KOPT-K1 (cell line): ENCODE results near the gene SULF2.

Source experiments
- H3K27ac ChIP-seq: fragments of 200-600 bp; sonication (generic); 2 replicates; pipeline ENCODE4 v1.5.1; 2016; ENCODE audit warnings: antibody characterized with exemption, mild to moderate bottlenecking, low read depth, low read length; ENCODE audit not compliant: poor library complexity, severe bottlenecking
- H3K36me3 ChIP-seq: fragments of 200-600 bp; sonication (generic); 2 replicates; pipeline ENCODE4 v1.5.1; 2017; ENCODE audit warnings: antibody characterized with exemption, mild to moderate bottlenecking, low read length, moderate library complexity; ENCODE audit not compliant: insufficient read depth
- H3K9me3 ChIP-seq: fragments of 200-600 bp; sonication (generic); 2 replicates; pipeline ENCODE4 v1.5.1; 2017; ENCODE audit warnings: antibody characterized with exemption, low read length, mild to moderate bottlenecking; ENCODE audit not compliant: insufficient read depth, poor library complexity, severe bottlenecking

The SULF2 gene

DNA sequence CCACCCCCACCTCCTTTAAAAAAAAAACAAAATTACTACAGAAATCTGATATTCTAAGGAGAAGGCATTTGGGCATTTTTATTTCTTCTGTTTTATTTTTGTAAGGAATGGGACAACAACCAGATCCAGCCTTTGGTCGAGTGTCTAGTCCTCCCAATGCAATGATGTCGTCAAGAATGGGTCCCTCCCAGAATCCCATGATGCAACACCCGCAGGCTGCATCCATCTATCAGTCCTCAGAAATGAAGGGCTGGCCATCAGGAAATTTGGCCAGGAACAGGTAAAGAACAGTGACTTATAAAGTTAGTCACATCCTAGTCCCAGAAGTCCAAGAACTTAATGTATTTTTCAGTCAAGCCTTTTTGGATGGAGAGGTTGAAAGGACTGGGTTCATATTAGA, 133.0 kb downstream of the SULF2 start:
- Histone ChIP-seq H3K27ac (no peak overlapping the region), H3K36me3 (peaks cover 44% of the 10 kb centered on the region), H3K9me3 (no peaks in the 10 kb centered on the region)

DNA sequence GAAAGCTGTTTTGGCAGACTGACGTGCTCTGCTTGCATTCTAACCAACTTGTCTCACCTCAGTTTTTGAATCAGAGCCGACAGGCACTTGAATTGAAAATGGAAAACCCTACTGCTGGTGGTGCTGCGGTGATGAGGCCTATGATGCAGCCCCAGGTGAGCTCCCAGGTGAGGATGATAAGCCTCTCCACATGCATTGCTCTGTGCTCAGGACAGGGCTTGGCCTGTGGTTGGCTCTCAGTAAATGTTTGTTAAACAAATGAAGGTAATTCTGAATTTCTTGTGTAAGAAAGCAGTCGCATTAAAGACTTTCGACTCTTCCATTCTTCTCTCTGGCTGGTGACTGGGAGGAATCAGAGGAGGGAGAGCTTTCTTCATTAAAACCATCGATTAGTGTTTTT, 136.3 kb downstream of the SULF2 start:
- Histone ChIP-seq H3K27ac (no peak overlapping the region), H3K36me3 (peaks cover 51% of the 10 kb centered on the region), H3K9me3 (no peaks in the 10 kb centered on the region)

DNA sequence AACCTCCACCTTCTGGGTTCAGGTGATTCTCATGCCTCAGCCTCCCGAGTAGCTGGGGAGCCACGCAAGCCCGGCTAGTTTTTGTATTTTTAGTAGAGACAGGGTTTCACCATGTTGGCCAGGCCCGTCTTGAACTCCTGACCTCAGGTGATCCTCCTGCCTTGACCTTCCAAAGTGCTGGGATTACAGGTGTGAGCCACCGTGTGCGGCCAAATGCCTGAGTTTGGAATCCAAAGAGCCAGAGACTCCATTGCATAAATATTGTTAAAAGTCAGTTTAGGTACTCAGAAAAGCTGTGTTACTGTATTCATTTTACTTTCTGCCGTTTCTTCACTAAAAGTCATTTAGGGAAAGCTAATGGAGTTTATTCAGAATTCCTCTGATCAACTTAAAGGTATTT, 137.3 kb downstream of the SULF2 start:
- Histone ChIP-seq H3K27ac (no peak overlapping the region), H3K36me3 (peaks cover 41% of the 10 kb centered on the region), H3K9me3 (no peaks in the 10 kb centered on the region)

DNA sequence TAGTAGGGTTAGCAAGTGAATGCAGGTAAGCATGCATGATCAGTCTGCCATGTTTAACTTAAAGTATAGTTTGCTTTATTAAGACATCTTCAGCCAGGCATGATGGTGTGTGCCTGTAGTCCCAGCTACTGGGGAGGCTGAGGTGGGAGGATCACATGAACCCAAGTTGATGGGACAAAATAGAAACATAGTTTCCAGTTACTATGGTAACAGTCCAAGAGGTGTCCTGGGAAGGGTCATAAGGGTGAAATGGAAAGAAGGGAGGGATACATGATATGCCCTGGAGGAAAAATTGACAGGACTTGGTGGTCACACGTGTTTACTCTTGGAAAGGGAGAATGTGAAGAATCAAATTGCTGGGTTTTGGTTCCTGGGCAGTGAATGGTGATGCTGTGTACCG, 139.6 kb downstream of the SULF2 start:
- Histone ChIP-seq H3K36me3 (peaks cover 21% of the 10 kb centered on the region), H3K27ac (no peak overlapping the region)

DNA sequence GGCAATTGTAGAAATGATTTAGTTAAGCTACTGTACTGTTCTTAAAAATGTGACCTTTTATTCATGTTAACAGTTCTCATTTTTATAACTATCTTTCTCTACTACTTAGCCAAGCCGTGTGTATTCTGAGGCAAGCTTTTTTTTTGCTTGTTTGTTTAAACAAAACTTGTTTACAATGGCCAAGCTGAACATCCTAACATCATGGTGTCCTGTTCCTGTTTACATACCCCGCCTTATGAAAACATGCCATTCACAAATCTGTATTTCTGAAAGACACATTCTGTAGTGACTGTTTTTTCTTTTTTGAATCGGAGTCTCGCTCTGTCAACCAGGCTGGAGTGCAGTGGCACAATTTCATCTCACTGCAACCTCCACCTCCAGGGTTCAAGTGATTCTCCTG, 142.7 kb downstream of the SULF2 start:
- Histone ChIP-seq H3K36me3 (peaks cover 29% of the 10 kb centered on the region), H3K27ac (no peak overlapping the region), H3K9me3 (no peaks in the 10 kb centered on the region)

More for the DNA sequence above, 139.6 kb downstream of the SULF2 start:
- no peaks in the 10 kb centered on the region for H3K9me3 ChIP-seq

DNA sequence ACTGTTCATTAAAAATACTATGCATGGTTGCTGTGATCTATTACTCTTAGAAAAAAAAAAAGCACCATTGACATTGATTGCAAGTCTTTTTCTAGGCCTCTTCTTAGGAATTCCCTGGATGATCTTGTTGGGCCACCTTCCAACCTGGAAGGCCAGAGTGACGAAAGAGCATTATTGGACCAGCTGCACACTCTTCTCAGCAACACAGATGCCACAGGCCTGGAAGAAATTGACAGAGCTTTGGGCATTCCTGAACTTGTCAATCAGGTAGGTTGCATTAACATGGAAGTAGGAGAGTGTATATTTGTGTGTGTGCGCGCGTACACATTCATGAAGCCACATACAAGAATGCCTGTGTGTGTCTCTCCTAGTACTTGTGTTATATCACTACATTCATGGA, 143.2 kb downstream of the SULF2 start:
- peaks cover 26% of the 10 kb centered on the region for H3K36me3 ChIP-seq
- no peak overlapping the region for H3K27ac ChIP-seq
- no peaks in the 10 kb centered on the region for H3K9me3 ChIP-seq

DNA sequence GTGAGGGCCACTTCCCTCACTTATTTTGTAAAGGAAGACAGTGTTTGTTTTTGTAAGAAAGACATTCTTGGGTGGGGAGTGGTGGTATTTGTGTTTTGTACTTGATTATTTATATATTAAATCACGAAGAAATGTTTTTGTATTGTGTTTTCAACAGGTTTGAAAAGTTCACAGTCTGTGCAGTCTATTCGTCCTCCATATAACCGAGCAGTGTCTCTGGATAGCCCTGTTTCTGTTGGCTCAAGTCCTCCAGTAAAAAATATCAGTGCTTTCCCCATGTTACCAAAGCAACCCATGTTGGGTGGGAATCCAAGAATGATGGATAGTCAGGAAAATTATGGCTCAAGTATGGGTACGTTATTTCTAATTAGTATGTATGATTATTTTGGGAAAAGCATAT, 146.4 kb downstream of the SULF2 start:
- peaks cover 25% of the 10 kb centered on the region for H3K36me3 ChIP-seq
- H3K9me3 ChIP-seq: no peaks in the 10 kb centered on the region
- H3K27ac ChIP-seq: no peak overlapping the region

DNA sequence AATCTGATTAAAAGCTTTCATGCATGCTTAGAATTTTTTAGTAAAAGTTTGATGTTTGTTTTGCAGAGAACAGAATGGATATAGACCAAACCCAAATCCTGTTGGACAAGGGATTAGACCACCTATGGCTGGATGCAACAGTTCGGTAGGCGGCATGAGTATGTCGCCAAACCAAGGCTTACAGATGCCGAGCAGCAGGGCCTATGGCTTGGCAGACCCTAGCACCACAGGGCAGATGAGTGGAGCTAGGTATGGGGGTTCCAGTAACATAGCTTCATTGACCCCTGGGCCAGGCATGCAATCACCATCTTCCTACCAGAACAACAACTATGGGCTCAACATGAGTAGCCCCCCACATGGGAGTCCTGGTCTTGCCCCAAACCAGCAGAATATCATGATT, 150.0 kb downstream of the SULF2 start:
- H3K36me3 ChIP-seq: peaks cover 30% of the 10 kb centered on the region
- H3K27ac ChIP-seq: no peak overlapping the region
- no peaks in the 10 kb centered on the region for H3K9me3 ChIP-seq

DNA sequence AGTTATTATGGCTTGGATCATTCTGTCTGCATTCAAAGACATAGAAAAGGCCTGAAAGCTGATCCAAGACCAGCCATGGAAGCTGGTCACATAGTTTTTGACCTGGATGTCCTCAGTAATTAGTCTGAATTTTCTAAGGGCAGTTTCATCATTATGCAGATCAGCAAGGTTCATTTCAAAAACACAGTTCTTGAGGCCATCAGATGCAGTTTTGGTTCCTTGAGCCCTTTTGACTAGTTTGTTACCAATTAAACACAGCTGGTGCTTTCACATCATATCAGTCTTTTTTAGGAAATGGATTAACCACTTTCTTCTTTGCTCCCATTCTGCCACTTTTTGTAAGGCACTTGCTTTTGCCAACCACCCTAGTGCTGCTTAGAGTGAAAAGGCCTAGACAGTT, 154.2 kb downstream of the SULF2 start:
- Histone ChIP-seq H3K9me3 (no peaks in the 10 kb centered on the region), H3K36me3 (peaks cover 24% of the 10 kb centered on the region), H3K27ac (no peak overlapping the region)

DNA sequence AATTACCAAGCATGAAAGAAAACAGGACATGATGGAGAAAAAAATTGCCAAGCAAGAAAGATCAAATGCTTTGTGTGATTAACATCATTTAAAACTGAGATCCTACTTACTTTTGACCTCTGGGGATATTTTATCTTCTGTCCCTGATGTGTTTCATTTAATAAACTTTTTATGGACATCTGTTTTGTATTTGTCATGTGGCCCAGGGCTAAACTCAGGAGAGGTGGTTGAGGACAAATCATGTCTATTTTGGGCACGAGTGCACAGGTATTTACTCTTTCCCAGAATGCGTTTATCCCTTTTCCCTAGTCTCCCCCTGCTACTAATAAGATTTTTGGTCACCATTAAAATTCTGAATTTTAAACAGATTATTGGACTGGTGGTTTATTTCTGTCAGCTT, 155.4 kb downstream of the SULF2 start:
- H3K27ac ChIP-seq: no peak overlapping the region
- H3K36me3 ChIP-seq: peaks cover 19% of the 10 kb centered on the region; the same call in 1 of the 2 replicates

DNA sequence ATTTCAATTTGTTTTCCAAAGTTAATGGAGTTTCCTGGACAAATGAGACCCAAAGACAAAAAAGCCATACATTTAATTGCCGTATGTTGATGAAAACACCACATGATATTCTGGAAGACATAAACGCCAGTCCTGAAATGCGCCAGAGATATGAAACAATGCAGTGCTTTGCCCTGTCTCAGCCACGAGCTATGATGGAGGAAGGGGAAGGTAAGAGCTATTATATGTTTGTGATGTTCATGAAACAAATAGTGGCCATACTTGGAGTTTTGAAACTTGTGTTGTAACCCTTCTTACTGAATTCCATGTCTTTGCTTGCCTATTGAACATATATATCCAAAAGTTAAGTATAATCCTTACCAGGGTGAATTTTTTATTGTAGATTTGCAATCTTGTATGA, 157.7 kb downstream of the SULF2 start:
- no peak overlapping the region for H3K27ac ChIP-seq
- H3K36me3 ChIP-seq: peaks cover 28% of the 10 kb centered on the region

More for the DNA sequence above, 155.4 kb downstream of the SULF2 start:
- H3K9me3 ChIP-seq: no peaks in the 10 kb centered on the region

DNA sequence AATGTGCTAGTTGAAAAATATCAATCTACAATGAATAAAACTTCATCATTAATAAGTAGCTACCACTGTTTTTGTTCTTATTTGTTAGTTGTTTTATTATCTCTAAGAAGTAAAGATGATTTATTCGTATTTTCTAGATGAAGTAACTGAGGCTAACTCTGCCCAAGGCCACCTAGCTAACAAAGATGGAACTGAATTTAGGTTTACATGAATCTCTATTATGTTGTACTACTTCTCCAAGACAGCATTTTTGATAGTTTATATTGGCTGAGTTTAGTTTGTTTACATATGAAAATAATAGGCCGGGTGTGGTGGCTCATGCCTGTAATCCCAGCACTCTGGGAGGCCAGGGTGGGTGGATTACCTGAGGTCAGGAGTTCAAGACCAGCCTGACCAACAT, 162.1 kb downstream of the SULF2 start:
- H3K27ac ChIP-seq: no peak overlapping the region
- H3K36me3 ChIP-seq: peaks cover 23% of the 10 kb centered on the region
- H3K9me3 ChIP-seq: no peaks in the 10 kb centered on the region

More for the DNA sequence above, 157.7 kb downstream of the SULF2 start:
- no peaks in the 10 kb centered on the region for H3K9me3 ChIP-seq

DNA sequence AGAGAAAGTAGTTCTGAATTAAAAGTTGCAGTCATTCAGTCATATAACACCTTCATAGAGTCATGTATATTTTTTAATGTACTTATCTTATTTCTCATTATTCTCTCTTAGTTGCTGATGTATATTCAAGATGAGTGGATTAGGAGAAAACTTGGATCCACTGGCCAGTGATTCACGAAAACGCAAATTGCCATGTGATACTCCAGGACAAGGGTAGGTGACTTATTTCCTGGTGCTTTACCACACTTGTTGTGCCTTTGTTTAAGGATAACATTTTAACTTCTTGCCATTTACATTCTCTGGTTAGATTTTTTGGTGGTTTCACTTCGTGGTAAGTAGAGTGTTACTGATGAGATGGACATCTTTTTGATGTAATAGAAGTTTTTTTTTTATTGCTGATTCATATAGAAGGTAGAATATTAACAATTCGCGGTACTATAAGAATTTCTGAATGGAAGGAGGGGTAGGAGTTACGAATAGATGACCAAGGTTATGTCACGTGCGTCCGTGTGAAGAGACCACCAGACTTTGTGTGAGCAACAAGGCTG, 163.1 kb downstream of the SULF2 start:
- Histone ChIP-seq H3K36me3 (peaks cover 15% of the 10 kb centered on the region; the same call in 1 of the 2 replicates), H3K27ac (no peak overlapping the region)

DNA sequence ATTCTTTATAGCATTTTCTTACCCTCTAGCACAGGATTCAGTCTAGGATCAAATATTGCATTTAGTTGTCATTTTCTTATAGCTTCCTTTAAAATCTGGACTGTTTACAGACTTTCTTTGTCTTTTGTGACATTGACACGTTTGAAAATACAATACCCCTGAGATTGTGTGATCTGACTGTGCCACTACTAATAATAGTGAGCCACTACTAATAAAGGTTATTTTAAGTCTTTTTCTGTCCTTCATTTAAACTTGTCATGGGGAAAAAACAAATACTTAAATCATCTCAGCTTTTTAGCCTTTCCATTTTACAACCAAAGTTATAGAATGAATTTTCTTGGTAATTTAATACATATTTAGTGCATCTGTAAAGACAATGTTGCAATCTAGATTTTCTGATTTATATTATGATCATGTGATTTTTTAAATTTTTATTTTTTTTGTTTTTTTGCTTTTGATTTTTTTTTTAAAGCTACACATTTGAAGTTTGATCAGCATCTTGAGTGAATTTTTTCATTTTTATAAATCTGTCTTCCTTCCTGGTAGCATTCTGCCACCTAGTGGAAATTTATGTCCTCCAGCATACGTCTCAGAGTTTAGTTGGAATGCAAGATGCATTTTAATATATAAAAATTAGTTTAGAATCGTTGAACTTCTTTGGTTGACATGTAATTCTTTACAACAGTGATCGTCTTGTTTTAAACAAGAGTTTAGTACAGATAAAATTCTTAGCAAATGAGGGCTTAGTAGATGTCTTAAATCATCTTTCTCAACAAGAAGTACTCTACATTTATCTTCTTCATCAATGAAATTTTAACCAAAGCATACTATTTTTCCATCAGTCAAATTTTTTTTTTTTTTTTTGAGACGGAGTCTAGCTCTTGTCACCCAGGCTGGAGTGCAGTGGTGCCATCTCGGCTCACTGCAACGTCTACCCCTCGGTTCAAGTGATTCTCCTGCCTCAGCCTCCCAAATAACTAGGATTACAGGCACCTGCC, 164.2 kb downstream of the SULF2 start:
- peaks cover 9% of the 10 kb centered on the region; the same call in 1 of the 2 replicates for H3K36me3 ChIP-seq
- no peak overlapping the region for H3K27ac ChIP-seq
- no peaks in the 10 kb centered on the region for H3K9me3 ChIP-seq

More for the DNA sequence above, 163.1 kb downstream of the SULF2 start:
- no peaks in the 10 kb centered on the region for H3K9me3 ChIP-seq

DNA sequence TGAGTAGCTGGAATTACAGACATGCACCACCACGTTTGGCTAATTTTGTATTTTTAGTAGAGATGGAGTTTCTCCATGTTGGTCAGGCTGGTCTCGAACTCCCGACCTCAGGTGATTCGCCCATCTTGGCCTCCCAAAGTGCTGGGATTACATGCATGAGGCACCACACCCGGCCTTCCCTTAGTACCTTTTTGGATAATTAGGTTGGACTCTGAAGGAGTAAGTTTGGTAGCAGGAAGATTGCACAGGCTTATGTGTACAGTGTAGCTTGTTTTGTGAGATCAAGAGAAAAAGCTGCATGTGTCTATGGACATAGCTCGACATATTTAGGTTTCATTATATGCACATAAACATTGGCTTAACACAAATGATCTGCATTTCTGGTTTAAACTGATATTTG, 166.8 kb downstream of the SULF2 start:
- Histone ChIP-seq H3K36me3 (peaks cover 3% of the 10 kb centered on the region; the same call in 1 of the 2 replicates), H3K9me3 (no peaks in the 10 kb centered on the region), H3K27ac (no peak overlapping the region)
